ENCODE results near the gene FAM83F. TPM values are rescaled to one million over a fixed set of nuclear protein-coding genes. Genes with fewer than 3 reads are reported as not detected.

Gene FAM83F
- total and polyA plus RNA-seq, 12 donors, result under 0.01 to 0.39 (median 0.11) TPM; not detected in 1

GRCh38 chr22:40004836-40005235 is 10.1 kb downstream of the FAM83F start:
- intact Hi-C loops (cut with DNase I), result no loop called here
- H3K36me3 ChIP-seq (replicated peaks in 1 of 2), result no peaks in the 10 kb centered on the region
- no peaks in the 10 kb centered on the region for H3K4me1 ChIP-seq (replicated peaks in 1 of 2)
- WGBS, 4 donors, result 62 to 74% (median 69%) methylated on average over 6 of the region's 6 CpGs
- TF ChIP-seq CTCF (IDR thresholded peaks at IDR 0.05) (no peak), POLR2A (IDR thresholded peaks at IDR 0.05) (no peak)
- H3K27ac ChIP-seq, result no peak overlapping the region
- H3K9me3 ChIP-seq (replicated peaks in 1 of 3), result no peaks in the 10 kb centered on the region
- DNase-seq, result no peak
- H3K27me3 ChIP-seq, result peaks cover 6% of the 10 kb centered on the region
- H3K4me3 ChIP-seq, result no peak overlapping the region

- intact Hi-C loops (cut with DNase I), result no loop called here
- no peaks in the 10 kb centered on the region for H3K36me3 ChIP-seq (replicated peaks in 1 of 2)
- 73 to 90% (median 83%) methylated on average over 4 to 8 of the region's 8 CpGs for WGBS, 4 donors
- no peak overlapping the region for H3K4me3 ChIP-seq
- no peak for TF ChIP-seq POLR2A (IDR thresholded peaks at IDR 0.05)
- no peak for TF ChIP-seq CTCF (IDR thresholded peaks at IDR 0.05)
- H3K4me1 ChIP-seq (replicated peaks in 1 of 2), result no peaks in the 10 kb centered on the region
- H3K27me3 ChIP-seq, result peaks cover 8% of the 10 kb centered on the region
- H3K27ac ChIP-seq, result no peak overlapping the region
- no peaks in the 10 kb centered on the region for H3K9me3 ChIP-seq (replicated peaks in 1 of 3)
- no peak for DNase-seq
These were observed 11.9 kb downstream of the FAM83F start for GRCh38 chr22:40006641-40007040.

DNA sequence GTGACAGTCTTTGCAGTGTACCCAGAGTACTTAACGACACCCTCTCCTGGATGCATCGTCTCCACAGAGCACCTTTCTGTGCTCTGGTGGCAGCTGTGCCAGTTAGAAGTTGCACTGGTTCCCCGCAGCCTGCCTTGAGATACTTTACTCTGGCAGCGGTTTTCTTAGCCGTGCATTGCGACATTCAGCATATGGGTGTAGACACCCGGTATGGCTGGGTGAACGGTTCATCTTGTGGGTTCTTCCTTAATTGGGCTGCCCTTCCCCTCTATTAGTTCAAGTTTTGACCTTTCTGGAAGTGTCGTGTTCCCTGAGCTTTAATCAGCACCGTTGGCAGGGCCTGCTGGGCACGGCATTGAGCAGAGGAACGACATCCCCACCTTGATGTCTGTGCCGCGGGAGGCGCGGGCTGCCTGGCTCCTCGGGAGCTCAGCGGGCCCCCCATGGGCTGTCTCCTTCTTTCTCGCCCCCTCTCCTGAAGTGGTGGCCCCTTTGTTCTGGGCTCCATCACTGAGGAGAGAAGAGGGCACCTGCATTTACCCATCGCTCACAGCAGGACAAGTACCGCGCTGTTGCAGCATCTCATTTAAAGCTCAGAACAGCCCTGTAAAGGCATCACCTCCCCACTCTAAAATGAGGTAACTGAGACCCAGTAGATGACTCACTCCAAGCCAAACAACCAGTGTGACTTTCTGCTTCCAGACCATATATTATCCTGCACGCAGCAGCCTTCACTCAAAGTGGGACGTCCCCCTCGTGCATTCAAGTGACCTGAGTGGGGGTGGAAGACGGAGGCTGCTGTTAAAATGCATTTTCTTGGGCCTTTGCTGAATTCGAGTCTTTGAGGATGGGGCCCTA is 13.3 kb downstream of the FAM83F start:
- intact Hi-C loops (cut with DNase I), result no loop called here
- H3K27me3 ChIP-seq, result peaks cover 8% of the 10 kb centered on the region
- WGBS, 4 donors, result 69 to 74% (median 72%) methylated on average over 22 to 27 of the region's 27 CpGs
- no peak for TF ChIP-seq CTCF (IDR thresholded peaks at IDR 0.05)
- no peak for TF ChIP-seq POLR2A (IDR thresholded peaks at IDR 0.05)
- H3K9me3 ChIP-seq (replicated peaks in 1 of 3), result no peaks in the 10 kb centered on the region
- H3K4me1 ChIP-seq (replicated peaks in 1 of 2), result no peaks in the 10 kb centered on the region
- H3K36me3 ChIP-seq (replicated peaks in 1 of 2), result no peaks in the 10 kb centered on the region
- H3K27ac ChIP-seq, result no peak overlapping the region
- no peak for DNase-seq
- no peak overlapping the region for H3K4me3 ChIP-seq

DNA sequence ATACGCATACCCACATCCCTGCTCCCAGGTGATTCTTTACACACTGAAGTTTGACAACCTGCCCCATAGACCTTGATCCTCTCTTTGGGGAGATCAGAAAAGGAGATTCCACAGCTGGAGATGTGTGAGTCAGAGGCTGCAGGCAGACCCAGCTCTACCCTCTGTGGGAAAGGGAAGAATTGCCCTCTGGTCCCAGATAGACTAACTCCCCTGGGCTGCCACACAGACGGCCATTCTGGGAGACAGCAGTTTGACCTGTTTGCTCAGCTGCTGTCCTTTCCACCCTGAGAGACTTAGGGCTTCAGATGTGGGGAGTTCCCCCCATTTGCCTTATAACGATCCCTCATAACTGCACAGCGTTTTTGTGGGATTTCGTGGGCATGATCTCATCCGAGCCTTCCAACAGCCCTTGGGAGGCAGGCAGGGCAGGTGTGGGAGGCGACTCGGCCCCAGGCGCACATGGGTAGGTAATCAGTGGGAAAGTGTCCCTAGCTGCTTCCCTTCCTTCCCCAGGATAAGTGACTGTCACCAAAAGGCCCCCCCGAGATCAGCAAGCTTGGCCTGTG is 14.1 kb downstream of the FAM83F start:
- Histone ChIP-seq H3K27me3 (peaks cover 8% of the 10 kb centered on the region), H3K27ac (no peak overlapping the region), H3K4me1 (replicated peaks in 1 of 2) (no peaks in the 10 kb centered on the region), H3K9me3 (replicated peaks in 1 of 3) (no peaks in the 10 kb centered on the region), H3K36me3 (replicated peaks in 1 of 2) (no peaks in the 10 kb centered on the region), H3K4me3 (no peak overlapping the region)
- intact Hi-C loops (cut with DNase I), result no loop called here
- no peak for DNase-seq
- TF ChIP-seq POLR2A (IDR thresholded peaks at IDR 0.05) (no peak), CTCF (IDR thresholded peaks at IDR 0.05) (no peak)
- 67 to 79% (median 78%) methylated on average over 5 to 10 of the region's 10 CpGs for WGBS, 4 donors
